NB4 (cell line): ENCODE data around the gene RFX3.
A peak's percentile ranks its signal among the peaks of the same experiment; 100 is the strongest.

ENCODE experiments used
- DNase-seq: peaks from one replicate; pipeline ENCODE4 v3.0.0; 2010; ENCODE audit warnings: low read depth
- H3K4me3 ChIP-seq: one replicate; pipeline ENCODE4 v1.5.1; 2011; ENCODE audit warnings: mild to moderate bottlenecking, low read depth, low read length, moderate library complexity
- CTCF ChIP-seq: IDR thresholded peaks from one replicate; pipeline ENCODE4 v1.5.1; 2012; ENCODE audit warnings: low read depth, low read length
- MAX ChIP-seq: IDR thresholded peaks from 2 replicates; pipeline ENCODE4 v1.6.1; 2011; ENCODE audit warnings: low read depth, low read length
- MYC ChIP-seq: IDR thresholded peaks from 2 replicates; pipeline ENCODE4 v1.6.1; 2011; ENCODE audit warnings: low read depth, low read length
- POLR2A ChIP-seq: IDR thresholded peaks from 2 replicates; pipeline ENCODE4 v1.6.1; 2011; ENCODE audit warnings: mild to moderate bottlenecking; ENCODE audit not compliant: insufficient read length; ENCODE audit errors: extremely low read depth

Gene RFX3

GRCh38 chr9:3446313-3446712 lies 79.5 kb downstream of the RFX3 start:
- TF ChIP-seq CTCF, result no peak
- no peak for TF ChIP-seq MAX
- no peak for TF ChIP-seq MYC
- no peak for TF ChIP-seq POLR2A
- no peak overlapping the region for H3K4me3 ChIP-seq
- no peak for DNase-seq

- no peak overlapping the region for H3K4me3 ChIP-seq
- no peak for DNase-seq
- TF ChIP-seq POLR2A (no peak), MAX (no peak), MYC (no peak), CTCF (no peak)
Measured at GRCh38 chr9:3444016-3444415, 81.8 kb downstream of the RFX3 start.

GRCh38 chr9:3441197-3441816 lies 84.5 kb downstream of the RFX3 start:
- H3K4me3 ChIP-seq, result no peak overlapping the region
- no peak for TF ChIP-seq POLR2A
- peak; percentile 91 for TF ChIP-seq CTCF
- TF ChIP-seq MYC, result 0 out of 2 replicates have a peak, but pooled peaks have one; percentile 22
- TF ChIP-seq MAX, result 0 out of 2 replicates have a peak, but pooled peaks have one; percentile 18
- DNase-seq, result peak; percentile 86

- DNase-seq, result no peak
- no peak overlapping the region for H3K4me3 ChIP-seq
- TF ChIP-seq MAX, result no peak
- TF ChIP-seq MYC, result no peak
Measured at GRCh38 chr9:3436629-3437420, 89.0 kb downstream of the RFX3 start.

GRCh38 chr9:3435732-3436131 lies 90.1 kb downstream of the RFX3 start:
- H3K4me3 ChIP-seq, result no peak overlapping the region
- no peak for TF ChIP-seq MAX
- TF ChIP-seq MYC, result no peak
- no peak for TF ChIP-seq CTCF
- TF ChIP-seq POLR2A, result no peak
- DNase-seq, result no peak

GRCh38 chr9:3434594-3434993 lies 91.2 kb downstream of the RFX3 start:
- TF ChIP-seq CTCF (no peak), MAX (no peak), POLR2A (no peak), MYC (no peak)
- no peak overlapping the region for H3K4me3 ChIP-seq
- peak; percentile 84 for DNase-seq
